Liver (tissue), 9 donors: Measurements from ENCODE around the gene PSMB4. TPM values are rescaled to one million over a fixed set of nuclear protein-coding genes. Genes with fewer than 3 reads are reported as not detected.
"Not testable (repeated sequence)": the region's sequence is repeated elsewhere in the genome, so short reads cannot be mapped to it uniquely, and the experiment has no call there.

ENCODE experiments used
- DNase-seq: peaks from one replicate; pipeline ENCODE4 v3.0.0-alpha.2; 2017; ENCODE audit warnings: low spot score
- H3K27ac ChIP-seq, 2 donors: one replicate each; pipeline ENCODE4 v1.7.0; 2013; ENCODE audit warnings: inconsistent platforms in 2 of 2, low read length in 2 of 2, control low read depth in 1 of 2, low read depth in 1 of 2, mild to moderate bottlenecking in 1 of 2
- H3K27me3 ChIP-seq, 4 donors: one replicate each; pipeline versions ENCODE4 v1.6.1 to v1.7.0; 2013; ENCODE audit warnings: low read length in 3 of 4, inconsistent platforms in 1 of 4, mild to moderate bottlenecking in 1 of 4, moderate library complexity in 1 of 4; ENCODE audit not compliant: control insufficient read depth in 4 of 4, insufficient read depth in 4 of 4
- H3K36me3 ChIP-seq, 4 donors: one replicate each; pipeline versions ENCODE4 v1.6.1 to v1.7.0; 2013; ENCODE audit warnings: low read length in 3 of 4, mild to moderate bottlenecking in 3 of 4, low read depth in 1 of 4, moderate library complexity in 1 of 4; ENCODE audit not compliant: control insufficient read depth in 4 of 4, insufficient read depth in 3 of 4
- H3K4me1 ChIP-seq, 4 donors: one replicate each; pipeline versions ENCODE4 v1.6.1 to v1.7.0; 2013; ENCODE audit warnings: low read length in 3 of 4, mild to moderate bottlenecking in 3 of 4, moderate library complexity in 1 of 4; ENCODE audit not compliant: control insufficient read depth in 4 of 4, insufficient read depth in 4 of 4
- H3K4me3 ChIP-seq, 3 donors: one replicate each; pipeline versions ENCODE4 v1.6.1 to v1.7.0; 2013; ENCODE audit warnings: low read length in 3 of 3, control low read depth in 1 of 3, low read depth in 1 of 3, mild to moderate bottlenecking in 1 of 3
- H3K9ac ChIP-seq, 2 donors: one replicate each; pipeline ENCODE4 v1.7.0; 2013; ENCODE audit warnings: low read length in 2 of 2, mild to moderate bottlenecking in 2 of 2, moderate library complexity in 2 of 2, control low read depth in 1 of 2, low read depth in 1 of 2
- H3K9me3 ChIP-seq, 4 donors: one replicate each; pipeline versions ENCODE4 v1.6.1 to v1.7.0; 2013; ENCODE audit warnings: low read length in 3 of 4; ENCODE audit not compliant: control insufficient read depth in 4 of 4
- EGR1 ChIP-seq, 2 donors: IDR thresholded peaks; 2 replicates each; pipeline ENCODE4 v1.6.1; 2016 to 2018; ENCODE audit warnings: antibody characterized with exemption in 2 of 2, low read depth in 2 of 2
- FOXA1 ChIP-seq: IDR thresholded peaks from 2 replicates; pipeline ENCODE4 v1.6.1; 2016; ENCODE audit warnings: antibody characterized with exemption
- FOXA2 ChIP-seq: IDR thresholded peaks from 2 replicates; pipeline ENCODE4 v1.6.1; 2016; ENCODE audit warnings: antibody characterized with exemption
- GABPA ChIP-seq, 2 donors: IDR thresholded peaks in 1 of 2; conservative IDR thresholded peaks in 1 of 2; 2 replicates each; pipeline ENCODE4 v1.6.1; 2016; ENCODE audit warnings: antibody characterized with exemption in 2 of 2, mild to moderate bottlenecking in 1 of 2, moderate library complexity in 1 of 2
- HNF4A ChIP-seq, 2 donors: conservative IDR thresholded peaks; 2 replicates each; pipeline ENCODE4 v1.6.1; 2016; ENCODE audit warnings: antibody characterized with exemption in 2 of 2, mild to moderate bottlenecking in 2 of 2
- HNF4G ChIP-seq: IDR thresholded peaks from 2 replicates; pipeline ENCODE4 v1.6.1; 2016; ENCODE audit warnings: antibody characterized with exemption
- NR2F2 ChIP-seq: IDR thresholded peaks from 2 replicates; pipeline ENCODE4 v1.6.1; 2016; ENCODE audit warnings: antibody characterized with exemption
- RAD21 ChIP-seq, 2 donors: IDR thresholded peaks; 2 replicates each; pipeline ENCODE4 v1.6.1; 2016; ENCODE audit warnings: antibody characterized with exemption in 2 of 2, mild to moderate bottlenecking in 2 of 2
- RXRA ChIP-seq, 2 donors: IDR thresholded peaks; 2 replicates each; pipeline ENCODE4 v1.6.1; 2017 to 2018; ENCODE audit warnings: antibody characterized with exemption in 2 of 2, mild to moderate bottlenecking in 1 of 2
- SP1 ChIP-seq: IDR thresholded peaks from 2 replicates; pipeline ENCODE4 v1.6.1; 2018; ENCODE audit warnings: antibody characterized with exemption, mild to moderate bottlenecking
- TAF1 ChIP-seq: conservative IDR thresholded peaks from 2 replicates; pipeline ENCODE4 v1.6.1; 2016; ENCODE audit warnings: antibody characterized with exemption, mild to moderate bottlenecking
- YY1 ChIP-seq: IDR thresholded peaks from 2 replicates; pipeline ENCODE4 v1.6.1; 2016; ENCODE audit warnings: antibody characterized with exemption, mild to moderate bottlenecking
- WGBS: extraction: QIAGEN DNeasy Blood & Tissue Kit; methylation state at CpG from one replicate; pipeline ENCODE4 v1.1.7; 2013; 5-methylcytosine and 5-hydroxymethylcytosine counted together
- polyA plus RNA-seq, 2 donors: library from polyadenylated mRNA; stranded (reverse) in 1 of 2; unstranded in 1 of 2; fragments of 200-250 nt in 1 of 2; fragments of >200 nt in 1 of 2; fragmentation: Nextera tagmentation in 1 of 2; extraction: Ambion mirVana in 1 of 2; gene quantifications; one replicate each; pipeline versions ENCODE4 v1.2.1 to v1.2.3, GENCODE V29; 2013 to 2015
- total RNA-seq, 2 donors: library from RNA; depleted of rRNA; stranded (reverse); fragments of >200 nt; gene quantifications; one replicate each; pipeline ENCODE4 v1.2.3, GENCODE V29; 2014
- TF ChIP-seq, protein P1 (sequence below): IDR thresholded peaks from 2 replicates; pipeline ENCODE4 v1.6.1; 2016; ENCODE audit warnings: antibody characterized with exemption
- TF ChIP-seq, protein P2 (sequence below): IDR thresholded peaks from 2 replicates; pipeline ENCODE4 v1.6.1; 2016; ENCODE audit warnings: antibody characterized with exemption
- TF ChIP-seq, protein P3 (sequence below): IDR thresholded peaks from 2 replicates; pipeline ENCODE4 v1.6.1; 2016; ENCODE audit warnings: antibody characterized with exemption, mild to moderate bottlenecking
- TF ChIP-seq, protein P4 (sequence below): IDR thresholded peaks from 2 replicates; pipeline ENCODE4 v1.6.1; 2016; ENCODE audit warnings: antibody characterized with exemption
- TF ChIP-seq, protein P5 (sequence below): fragments of 150-350 bp; IDR thresholded peaks from 2 replicates; pipeline ENCODE4 v1.5.1; 2017; ENCODE audit warnings: improper control_type of control experiment, low read depth, low read length; ENCODE audit not compliant: missing input control
- donor health status: healthy.
- donor health status: healthy.
- donor health status: healthy.
- donor health status: healthy.
- donor health status: healthy.

Gene PSMB4
- total and polyA plus RNA-seq, 4 donors, result 130 to 228 (median 202) TPM

DNA sequence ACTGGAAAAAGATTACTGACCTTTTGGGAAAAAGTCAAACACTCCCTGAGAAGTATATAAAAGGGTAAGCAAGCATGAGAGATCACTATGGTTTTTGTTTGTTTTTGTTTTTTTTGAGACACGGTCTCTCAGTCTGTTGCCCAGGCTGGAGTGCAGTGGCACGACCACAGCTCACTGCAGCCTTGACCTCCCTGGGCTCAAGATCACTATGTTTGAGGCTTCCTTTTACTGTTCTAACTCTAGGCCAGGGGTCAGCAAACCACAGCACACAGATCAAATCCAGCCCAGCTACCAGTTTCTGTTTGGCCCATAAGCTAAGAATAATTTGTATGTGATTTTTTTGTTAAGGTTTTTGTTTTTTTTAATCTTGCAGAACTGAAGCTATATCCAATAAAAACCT lies 25.7 kb downstream of the PSMB4 start:
- Histone ChIP-seq H3K27ac (no peak overlapping the region), H3K9me3 (no peaks in the 10 kb centered on the region), H3K4me1 (no peaks in the 10 kb centered on the region), H3K9ac (peak overlapping the region in 1 of 2 donors; percentile 13), H3K36me3 (peaks cover 7 to 72% (median 66%) of the 10 kb centered on the region in 4 donors), H3K27me3 (no peaks in the 10 kb centered on the region), H3K4me3 (no peak overlapping the region)
- 25% methylated on average over 2 of the region's 2 CpGs for WGBS
- peak; percentile 20 for TF ChIP-seq NR2F2
- TF ChIP-seq YY1, result no peak
- TF ChIP-seq, protein P1, sequence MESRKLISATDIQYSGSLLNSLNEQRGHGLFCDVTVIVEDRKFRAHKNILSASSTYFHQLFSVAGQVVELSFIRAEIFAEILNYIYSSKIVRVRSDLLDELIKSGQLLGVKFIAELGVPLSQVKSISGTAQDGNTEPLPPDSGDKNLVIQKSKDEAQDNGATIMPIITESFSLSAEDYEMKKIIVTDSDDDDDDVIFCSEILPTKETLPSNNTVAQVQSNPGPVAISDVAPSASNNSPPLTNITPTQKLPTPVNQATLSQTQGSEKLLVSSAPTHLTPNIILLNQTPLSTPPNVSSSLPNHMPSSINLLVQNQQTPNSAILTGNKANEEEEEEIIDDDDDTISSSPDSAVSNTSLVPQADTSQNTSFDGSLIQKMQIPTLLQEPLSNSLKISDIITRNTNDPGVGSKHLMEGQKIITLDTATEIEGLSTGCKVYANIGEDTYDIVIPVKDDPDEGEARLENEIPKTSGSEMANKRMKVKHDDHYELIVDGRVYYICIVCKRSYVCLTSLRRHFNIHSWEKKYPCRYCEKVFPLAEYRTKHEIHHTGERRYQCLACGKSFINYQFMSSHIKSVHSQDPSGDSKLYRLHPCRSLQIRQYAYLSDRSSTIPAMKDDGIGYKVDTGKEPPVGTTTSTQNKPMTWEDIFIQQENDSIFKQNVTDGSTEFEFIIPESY, result no peak
- TF ChIP-seq, protein P2, sequence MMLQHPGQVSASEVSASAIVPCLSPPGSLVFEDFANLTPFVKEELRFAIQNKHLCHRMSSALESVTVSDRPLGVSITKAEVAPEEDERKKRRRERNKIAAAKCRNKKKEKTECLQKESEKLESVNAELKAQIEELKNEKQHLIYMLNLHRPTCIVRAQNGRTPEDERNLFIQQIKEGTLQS, result no peak
- no peak for TF ChIP-seq RAD21 (IDR thresholded peaks at IDR 0.05)
- no peak for TF ChIP-seq SP1
- DNase-seq, result no peak

DNA sequence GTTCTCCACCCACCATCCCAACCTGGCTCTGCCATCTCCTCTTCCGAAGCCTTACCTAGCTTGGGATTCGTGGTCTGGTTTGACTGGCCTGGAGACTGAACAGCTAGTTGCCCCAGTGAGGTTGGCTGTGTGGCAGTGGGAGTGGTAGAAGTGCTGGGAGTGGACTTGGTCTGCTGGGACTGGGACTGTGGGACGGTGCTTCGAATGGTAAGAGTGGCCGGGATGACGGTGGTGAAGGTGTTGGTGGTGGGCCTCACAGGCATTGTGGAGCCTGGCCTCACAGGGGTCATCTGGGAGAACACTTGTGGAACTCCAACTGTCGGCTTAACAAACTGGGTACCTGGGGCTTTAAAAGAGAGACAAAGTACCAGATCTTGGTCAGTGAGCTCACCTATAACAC lies 28.7 kb downstream of the PSMB4 start:
- H3K4me1 ChIP-seq, result no peaks in the 10 kb centered on the region
- H3K27me3 ChIP-seq, result no peaks in the 10 kb centered on the region
- H3K9me3 ChIP-seq, result no peaks in the 10 kb centered on the region
- H3K4me3 ChIP-seq, result no peak overlapping the region
- H3K36me3 ChIP-seq, result peaks cover 5 to 61% (median 52%) of the 10 kb centered on the region in 4 donors
- no peak for DNase-seq
- WGBS, result 98% methylated on average over 7 of the region's 7 CpGs
- no peak overlapping the region for H3K27ac ChIP-seq
- TF ChIP-seq, protein P1, result no peak
- TF ChIP-seq EGR1 (IDR thresholded peaks at IDR 0.05; ENCODE audit: low read depth in 2 of 2) (no peak), HNF4A (conservative IDR thresholded peaks at IDR 0.05) (no peak), SP1 (no peak), FOXA2 (no peak), RXRA (IDR thresholded peaks at IDR 0.05) (no peak), TAF1 (no peak), GABPA (IDR thresholded peaks at IDR 0.05 in 1 of 2, conservative IDR thresholded peaks at IDR 0.05 in 1 of 2) (no peak), YY1 (no peak), NR2F2 (no peak), FOXA1 (no peak), HNF4G (no peak)
- TF ChIP-seq, protein P3, sequence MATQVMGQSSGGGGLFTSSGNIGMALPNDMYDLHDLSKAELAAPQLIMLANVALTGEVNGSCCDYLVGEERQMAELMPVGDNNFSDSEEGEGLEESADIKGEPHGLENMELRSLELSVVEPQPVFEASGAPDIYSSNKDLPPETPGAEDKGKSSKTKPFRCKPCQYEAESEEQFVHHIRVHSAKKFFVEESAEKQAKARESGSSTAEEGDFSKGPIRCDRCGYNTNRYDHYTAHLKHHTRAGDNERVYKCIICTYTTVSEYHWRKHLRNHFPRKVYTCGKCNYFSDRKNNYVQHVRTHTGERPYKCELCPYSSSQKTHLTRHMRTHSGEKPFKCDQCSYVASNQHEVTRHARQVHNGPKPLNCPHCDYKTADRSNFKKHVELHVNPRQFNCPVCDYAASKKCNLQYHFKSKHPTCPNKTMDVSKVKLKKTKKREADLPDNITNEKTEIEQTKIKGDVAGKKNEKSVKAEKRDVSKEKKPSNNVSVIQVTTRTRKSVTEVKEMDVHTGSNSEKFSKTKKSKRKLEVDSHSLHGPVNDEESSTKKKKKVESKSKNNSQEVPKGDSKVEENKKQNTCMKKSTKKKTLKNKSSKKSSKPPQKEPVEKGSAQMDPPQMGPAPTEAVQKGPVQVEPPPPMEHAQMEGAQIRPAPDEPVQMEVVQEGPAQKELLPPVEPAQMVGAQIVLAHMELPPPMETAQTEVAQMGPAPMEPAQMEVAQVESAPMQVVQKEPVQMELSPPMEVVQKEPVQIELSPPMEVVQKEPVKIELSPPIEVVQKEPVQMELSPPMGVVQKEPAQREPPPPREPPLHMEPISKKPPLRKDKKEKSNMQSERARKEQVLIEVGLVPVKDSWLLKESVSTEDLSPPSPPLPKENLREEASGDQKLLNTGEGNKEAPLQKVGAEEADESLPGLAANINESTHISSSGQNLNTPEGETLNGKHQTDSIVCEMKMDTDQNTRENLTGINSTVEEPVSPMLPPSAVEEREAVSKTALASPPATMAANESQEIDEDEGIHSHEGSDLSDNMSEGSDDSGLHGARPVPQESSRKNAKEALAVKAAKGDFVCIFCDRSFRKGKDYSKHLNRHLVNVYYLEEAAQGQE, result no peak
- TF ChIP-seq, protein P4, sequence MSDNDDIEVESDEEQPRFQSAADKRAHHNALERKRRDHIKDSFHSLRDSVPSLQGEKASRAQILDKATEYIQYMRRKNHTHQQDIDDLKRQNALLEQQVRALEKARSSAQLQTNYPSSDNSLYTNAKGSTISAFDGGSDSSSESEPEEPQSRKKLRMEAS, result no peak
- TF ChIP-seq, protein P5, sequence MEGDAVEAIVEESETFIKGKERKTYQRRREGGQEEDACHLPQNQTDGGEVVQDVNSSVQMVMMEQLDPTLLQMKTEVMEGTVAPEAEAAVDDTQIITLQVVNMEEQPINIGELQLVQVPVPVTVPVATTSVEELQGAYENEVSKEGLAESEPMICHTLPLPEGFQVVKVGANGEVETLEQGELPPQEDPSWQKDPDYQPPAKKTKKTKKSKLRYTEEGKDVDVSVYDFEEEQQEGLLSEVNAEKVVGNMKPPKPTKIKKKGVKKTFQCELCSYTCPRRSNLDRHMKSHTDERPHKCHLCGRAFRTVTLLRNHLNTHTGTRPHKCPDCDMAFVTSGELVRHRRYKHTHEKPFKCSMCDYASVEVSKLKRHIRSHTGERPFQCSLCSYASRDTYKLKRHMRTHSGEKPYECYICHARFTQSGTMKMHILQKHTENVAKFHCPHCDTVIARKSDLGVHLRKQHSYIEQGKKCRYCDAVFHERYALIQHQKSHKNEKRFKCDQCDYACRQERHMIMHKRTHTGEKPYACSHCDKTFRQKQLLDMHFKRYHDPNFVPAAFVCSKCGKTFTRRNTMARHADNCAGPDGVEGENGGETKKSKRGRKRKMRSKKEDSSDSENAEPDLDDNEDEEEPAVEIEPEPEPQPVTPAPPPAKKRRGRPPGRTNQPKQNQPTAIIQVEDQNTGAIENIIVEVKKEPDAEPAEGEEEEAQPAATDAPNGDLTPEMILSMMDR, result no peak
- TF ChIP-seq, protein P2, result no peak
- no peak overlapping the region for H3K9ac ChIP-seq

DNA sequence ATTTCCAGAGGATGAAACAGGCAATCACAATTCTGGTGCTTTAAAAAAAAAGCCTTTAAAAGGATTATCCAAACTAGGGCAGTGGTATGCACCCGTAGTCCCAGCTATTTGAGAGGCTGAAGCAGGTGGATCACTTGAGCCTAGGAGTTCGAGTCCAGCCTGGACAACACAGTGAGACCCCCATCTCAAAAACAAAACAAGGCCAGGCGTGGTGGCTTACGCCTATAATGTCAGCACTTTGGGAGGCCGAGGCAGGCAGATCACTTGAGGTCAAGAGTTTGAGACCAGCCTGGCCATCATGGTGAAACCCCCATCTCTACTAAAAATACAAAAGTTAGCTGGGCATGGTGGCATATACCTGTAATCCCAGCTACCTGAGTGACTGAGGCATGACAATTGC lies 34.5 kb downstream of the PSMB4 start:
- 97% methylated on average over 5 of the region's 5 CpGs for WGBS
- not testable (repeated sequence) for H3K27ac ChIP-seq, H3K9ac ChIP-seq, H3K4me1 ChIP-seq, H3K9me3 ChIP-seq, H3K27me3 ChIP-seq, DNase-seq, H3K4me3 ChIP-seq
- H3K36me3 ChIP-seq, result peaks cover 3 to 20% (median 14%) of the 10 kb centered on the region in 4 donors
